Hair follicular keratinocyte (primary cell): ENCODE measurements around the gene DDIT3. TPM values are rescaled to one million over a fixed set of nuclear protein-coding genes. Genes with fewer than 3 reads are reported as not detected.

Experiments used
- total RNA-seq: library from RNA; depleted of rRNA; stranded (reverse); fragments of >200 nt; gene quantifications from 2 replicates; pipeline ENCODE4 v1.2.3, GENCODE V29; 2015

Gene DDIT3
- 18.9 and 54.0 TPM in 2 replicates for total RNA-seq

DNA sequence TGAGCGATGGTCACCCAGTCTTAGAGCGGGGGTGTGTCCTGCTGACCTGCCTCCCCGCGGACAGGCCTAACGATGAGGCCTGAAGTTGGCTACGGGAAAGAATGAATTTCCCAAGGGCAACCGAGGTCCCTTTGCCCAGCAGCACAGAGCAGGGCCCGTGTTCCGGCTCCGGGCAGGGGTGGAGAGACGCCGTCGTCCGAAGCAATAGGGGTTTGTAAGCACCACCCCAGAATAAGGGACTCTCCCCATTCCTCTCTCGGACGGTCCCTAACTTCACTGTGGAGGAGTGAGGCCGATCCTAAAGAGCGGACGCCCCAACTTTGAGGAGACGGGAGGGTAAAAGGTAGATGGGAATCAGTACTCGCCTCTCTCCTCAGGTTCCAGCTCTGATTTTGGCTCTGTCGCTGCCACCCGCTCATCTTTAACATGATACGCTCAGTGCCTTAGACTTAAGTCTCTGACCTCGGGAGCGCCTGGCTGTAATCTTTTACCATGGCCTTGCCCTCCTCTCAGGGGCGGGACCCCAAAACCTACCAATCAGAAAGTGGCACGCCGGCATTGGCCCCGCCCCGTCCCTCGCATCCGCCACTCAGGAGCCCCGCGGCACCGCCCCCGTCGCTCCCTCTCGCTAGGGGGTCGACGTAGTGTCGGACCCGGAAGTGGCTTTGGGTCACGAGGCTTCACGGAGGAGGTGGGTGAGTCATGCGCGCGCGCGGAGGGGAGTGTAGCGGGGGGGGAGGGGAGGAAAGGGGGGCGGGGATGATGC is at the start of gene DDIT3:
DDIT3 (minus strand) TSS at position 462 of the 766 bp plus-strand sequence. CDS start 3,108 bp downstream, outside the sequence.

DNA sequence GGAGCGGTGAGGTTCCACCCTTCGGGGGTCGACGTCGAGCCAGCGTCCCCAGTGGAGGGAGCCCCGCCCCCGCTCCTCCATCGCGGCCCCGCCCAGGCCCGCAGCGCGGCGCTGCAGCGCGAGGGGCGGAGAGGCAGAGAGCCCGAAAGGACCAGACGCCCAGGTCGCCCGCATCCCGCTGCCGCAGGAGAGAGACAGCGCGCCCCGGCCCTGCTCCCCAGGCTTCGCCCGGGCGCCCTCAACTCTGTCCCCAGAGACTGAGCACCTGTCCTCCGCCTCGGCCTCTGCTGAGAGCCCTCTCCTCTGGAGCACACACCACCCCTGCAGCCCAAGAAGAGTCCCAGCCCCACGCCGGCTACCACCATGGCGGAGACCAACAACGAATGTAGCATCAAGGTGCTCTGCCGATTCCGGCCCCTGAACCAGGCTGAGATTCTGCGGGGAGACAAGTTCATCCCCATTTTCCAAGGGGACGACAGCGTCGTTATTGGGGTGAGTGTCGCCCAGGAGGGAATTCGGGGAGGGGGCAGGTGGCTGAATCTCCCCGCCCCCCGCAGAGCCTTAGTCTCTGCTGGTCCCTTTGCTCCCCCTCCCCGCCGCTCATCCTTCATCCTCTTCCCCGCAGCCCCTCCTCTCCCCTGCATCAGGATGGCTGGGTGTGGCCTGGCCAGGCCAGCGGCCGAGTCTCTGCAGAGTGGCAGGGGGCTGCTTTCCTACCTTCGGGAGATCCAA is 29.8 kb upstream of the DDIT3 start, which contains the start of gene KIF5A:
KIF5A (plus strand) TSS at position 136 of the 732 bp plus-strand sequence; CDS start at position 364, 228 bp downstream.

GRCh38 chr12:57546438-57547287 is 26.3 kb upstream of the DDIT3 start, which contains the start of gene DCTN2:
TSS of gene DCTN2 (minus strand) at chr12:57547192. CDS start at chr12:57547063, 129 bp downstream.

DNA sequence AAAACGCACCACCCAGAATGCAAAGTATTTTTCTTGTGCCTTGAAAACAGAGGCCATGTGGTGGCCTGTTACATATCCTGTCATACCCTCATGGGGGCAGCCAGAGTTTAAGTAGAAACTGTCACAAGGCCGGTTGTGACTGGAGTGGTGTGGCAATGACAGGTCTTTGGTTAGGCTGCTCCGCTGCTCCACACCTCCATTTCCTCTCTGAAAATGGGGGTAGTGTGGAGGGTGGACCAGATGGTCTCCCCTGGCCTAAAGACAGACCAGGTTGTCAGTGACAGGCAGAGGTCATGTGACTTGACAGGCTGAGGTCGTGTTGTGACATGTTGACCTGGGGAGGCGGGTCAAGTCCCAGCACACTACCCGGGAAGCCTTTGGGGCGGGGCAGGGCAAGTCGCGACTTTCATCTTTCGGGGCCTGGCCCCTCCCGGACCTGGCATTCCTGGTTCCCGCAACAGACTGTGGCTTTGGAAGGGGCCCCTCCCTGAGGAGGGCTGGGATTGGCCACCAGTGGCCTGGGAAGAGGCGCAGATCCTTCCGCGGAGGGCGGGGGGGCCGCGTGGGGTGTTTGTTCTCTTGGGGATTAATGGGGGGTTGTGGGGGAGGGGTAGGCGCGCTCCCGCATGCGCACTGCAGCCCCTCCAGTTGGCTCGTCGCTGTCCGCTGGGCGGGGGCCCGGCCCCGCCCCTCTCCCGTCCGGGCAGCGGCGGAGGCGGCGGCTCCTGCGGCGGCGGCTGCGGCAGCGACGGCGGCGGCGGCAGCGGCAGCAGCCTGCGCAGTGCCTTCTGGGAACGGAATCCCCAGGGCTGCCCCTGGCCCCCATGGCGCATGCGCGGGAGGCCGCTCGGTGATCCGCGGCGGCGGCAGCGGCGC is 1.9 kb upstream of the DDIT3 start, which contains the start of gene MBD6:
MBD6 (plus strand) TSS at position 814 of the 876 bp plus-strand sequence. CDS start 1,480 bp downstream, outside the sequence.

GRCh38 chr12:57487597-57488401 is 32.5 kb downstream of the DDIT3 start, which contains the start of gene MARS1:
TSS of gene MARS1 (plus strand) at chr12:57488068. CDS start at chr12:57488091, 23 bp downstream.

DNA sequence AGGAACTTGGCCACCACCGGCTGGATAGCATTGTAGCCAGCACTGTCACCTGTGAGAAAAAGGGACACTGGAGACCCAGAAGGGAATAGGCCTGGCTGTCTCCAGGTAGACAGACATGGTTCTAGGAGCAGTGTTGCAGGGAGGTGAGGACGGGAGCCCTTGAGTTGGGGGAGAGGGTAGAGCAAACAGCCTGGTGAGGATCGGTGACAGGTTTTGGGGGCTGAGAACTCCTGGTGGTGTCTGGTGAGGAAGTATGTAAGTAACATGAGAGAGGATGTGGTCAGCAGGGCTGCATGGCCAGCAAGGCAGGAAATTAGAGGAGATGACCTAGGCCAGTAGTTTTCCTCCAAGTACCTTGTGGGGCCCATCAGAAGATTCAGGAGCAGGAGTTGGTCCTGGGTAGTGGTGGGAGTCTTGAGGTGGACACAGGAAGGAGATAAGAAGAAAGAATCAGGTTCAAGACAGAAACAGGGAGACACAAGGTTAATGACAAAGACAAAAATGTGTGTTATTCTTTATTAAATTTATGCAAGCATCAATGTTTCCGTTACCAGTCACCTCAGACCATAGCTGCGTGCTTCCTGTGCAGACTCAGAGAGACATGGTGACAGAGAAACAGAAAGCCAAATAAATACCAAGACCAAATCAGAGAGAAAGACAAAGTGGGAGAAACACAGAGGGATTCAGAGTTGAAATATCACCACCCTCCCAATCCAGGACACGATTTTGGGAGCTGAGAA is 40.8 kb downstream of the DDIT3 start, which contains the start of gene ARHGAP9:
ARHGAP9 (minus strand) TSS at position 491 of the 740 bp plus-strand sequence; CDS start at position 31, 460 bp downstream.

Other genes with a start within 250 kb of the DDIT3 start
- gene R3HDM2, start 89.5 kb downstream of the DDIT3 start, total RNA-seq, result 13.9 and 20.1 TPM in 2 replicates
- not detected in 2 replicates for gene INHBC, start 85.7 kb downstream of the DDIT3 start, total RNA-seq
- gene INHBE, start 65.2 kb downstream of the DDIT3 start, total RNA-seq, result 0.70 TPM in 1 of 2 replicates, not detected in the other
- 0.57 and 3.4 TPM in 2 replicates for gene GLI1, start 60.7 kb downstream of the DDIT3 start, total RNA-seq
- not detected in 2 replicates for gene ARHGAP9, start 40.6 kb downstream of the DDIT3 start, total RNA-seq
- gene MARS1, start 32.4 kb downstream of the DDIT3 start, total RNA-seq, result 135 and 151 TPM in 2 replicates
- 2.7 and 3.3 TPM in 2 replicates for gene MBD6, start 2.3 kb upstream of the DDIT3 start, total RNA-seq
- 175 and 190 TPM in 2 replicates for gene DCTN2, start 26.7 kb upstream of the DDIT3 start, total RNA-seq
- gene KIF5A, start 29.5 kb upstream of the DDIT3 start, total RNA-seq, result 0.08 and 0.19 TPM in 2 replicates
- 57.7 and 73.4 TPM in 2 replicates for gene PIP4K2C, start 70.7 kb upstream of the DDIT3 start, total RNA-seq
- 5.7 and 11.7 TPM in 2 replicates for gene DTX3, start 84.3 kb upstream of the DDIT3 start, total RNA-seq
- gene ARHGEF25, start 90.9 kb upstream of the DDIT3 start, total RNA-seq, result 0.76 and 2.0 TPM in 2 replicates
- gene B4GALNT1, start 112.7 kb upstream of the DDIT3 start, total RNA-seq, result 0.34 and 1.2 TPM in 2 replicates
- 137 and 149 TPM in 2 replicates for gene OS9, start 173.6 kb upstream of the DDIT3 start, total RNA-seq
- 0.80 and 0.94 TPM in 2 replicates for gene AGAP2, start 218.2 kb upstream of the DDIT3 start, total RNA-seq
- 54.4 and 65.6 TPM in 2 replicates for gene TSPAN31, start 224.5 kb upstream of the DDIT3 start, total RNA-seq
- 102 and 145 TPM in 2 replicates for gene CDK4, start 231.8 kb upstream of the DDIT3 start, total RNA-seq
- gene MARCHF9, start 234.6 kb upstream of the DDIT3 start, total RNA-seq, result 6.1 and 9.1 TPM in 2 replicates
- 92.0 and 93.4 TPM in 2 replicates for gene CYP27B1, start 246.6 kb upstream of the DDIT3 start, total RNA-seq